H1 (cell line): Measurements from ENCODE around the gene PDXP. TPM values are rescaled to one million over a fixed set of nuclear protein-coding genes. Genes with fewer than 3 reads are reported as not detected.

Experiments
- CEBPB ChIP-seq: IDR thresholded peaks from 2 replicates; pipeline ENCODE4 v1.6.1; 2012; ENCODE audit warnings: low read depth, low read length
- CTBP2 ChIP-seq: IDR thresholded peaks from 2 replicates; pipeline ENCODE4 v1.7.0; 2011; ENCODE audit warnings: borderline replicate concordance, mild to moderate bottlenecking, moderate library complexity, mixed read lengths, low read length; ENCODE audit not compliant: insufficient read depth, insufficient read length
- FOSL1 ChIP-seq: IDR thresholded peaks from 2 replicates; pipeline ENCODE4 v1.6.1; 2011; ENCODE audit warnings: mild to moderate bottlenecking, low read depth, low read length, moderate library complexity; ENCODE audit not compliant: insufficient read depth
- GABPA ChIP-seq: IDR thresholded peaks from 2 replicates; pipeline ENCODE4 v1.6.1; 2011; ENCODE audit warnings: mild to moderate bottlenecking, low read length, moderate library complexity, borderline replicate concordance; ENCODE audit not compliant: insufficient read depth
- RFX5 ChIP-seq: IDR thresholded peaks from 2 replicates; pipeline ENCODE4 v1.6.1; 2011; ENCODE audit warnings: low read depth, low read length, improper control_type of control experiment, borderline replicate concordance
- RNF2 ChIP-seq: fragments of 200-900, 300-1000 bp; sonication (generic); IDR thresholded peaks from 2 replicates; pipeline ENCODE4 v1.7.1; 2016; ENCODE audit warnings: borderline replicate concordance, low read depth, mild to moderate bottlenecking, antibody characterized with exemption, low read length; ENCODE audit not compliant: poor library complexity, severe bottlenecking; ENCODE audit errors: missing control alignments
- TCF12 ChIP-seq: IDR thresholded peaks from 2 replicates; pipeline ENCODE4 v1.6.1; 2011; ENCODE audit warnings: low read depth, mild to moderate bottlenecking, low read length
- TEAD4 ChIP-seq: IDR thresholded peaks from 2 replicates; pipeline ENCODE4 v1.6.1; 2012; ENCODE audit warnings: low read depth, low read length, inconsistent platforms, mixed read lengths
- ZNF274 ChIP-seq: IDR thresholded peaks from 2 replicates; pipeline ENCODE4 v1.7.0; 2012; ENCODE audit warnings: low read length, borderline replicate concordance; ENCODE audit errors: extremely low read depth
- polyA plus RNA-seq, 7 experiments: library from polyadenylated mRNA; depleted of rRNA in 3 of 7; stranded (reverse) in 5 of 7; unstranded in 2 of 7; fragments of >200 nt in 5 of 7; fragments of 200-250 nt in 2 of 7; gene quantifications; 1 replicate in 5 of 7; 2 replicates in 1 of 7; 4 replicates in 1 of 7; pipeline versions ENCODE4 v1.2.1 to v1.2.3, GENCODE V29; 2011 to 2013; ENCODE audit warnings: missing spikeins in 2 of 7, mixed read lengths in 2 of 7
- total RNA-seq: library from RNA; stranded (reverse); fragmentation: NEBNext Ultra II Directional; extraction: Animal tissue kit (Norgen Biotek cat#: 25700); gene quantifications from 2 replicates; pipeline ENCODE4 v1.2.1, GENCODE V29; 2021

The PDXP gene
- total and polyA plus RNA-seq, 2 of the 8 experiments (the other 6 are each of a cell fraction or from before 2014, with no cell fraction given): 36.6 to 67.7 TPM

- TF ChIP-seq GABPA (peak; percentile 98), RNF2 (no peak), ZNF274 (no peak), FOSL1 (no peak), TCF12 (no peak), CTBP2 (no peak), CEBPB (no peak), RFX5 (no peak), TEAD4 (no peak)
- TF ChIP-seq, all 59 proteins: peak for 23
Observed at GRCh38 chr22:37686002-37686982, 27.8 kb downstream of the PDXP start, which contains the start of gene NOL12 (continued).
